Measurements from ENCODE around the gene RPP38. TPM values are rescaled to one million over a fixed set of nuclear protein-coding genes. Genes with fewer than 3 reads are reported as not detected.

The RPP38 gene
- total RNA-seq (2012; rRNA removed), result 15.1 and 16.7 TPM in 2 replicates

- Histone ChIP-seq H3K4me2 (ENCODE audit: low read length) (peak within 1 kb of the TSS; percentile 92), H3K4me1 (ENCODE audit: control insufficient read depth, insufficient read depth, low read length) (peaks cover 16% of the 10 kb centered on the region), H3K9me3 (replicated peaks; ENCODE audit: low read length) (no peaks in the 10 kb centered on the region), H3K27me3 (ENCODE audit: control insufficient read depth, insufficient read depth, low read length) (no peaks in the 10 kb centered on the region), H3K36me3 (ENCODE audit: insufficient read depth, low read length) (peaks cover 16% of the 10 kb centered on the region), H3K4me3 (ENCODE audit: low read length) (peak within 1 kb of the TSS; percentile 98), H3K9ac (ENCODE audit: low read depth, low read length) (peak within 1 kb of the TSS; percentile 99)
These were observed at the start of gene RPP38 for GRCh38 chr10:15097011-15097812. Gene RPP38, plus strand, starts transcription at chr10:15097355. Its CDS starts 5,960 bp downstream, at chr10:15103315.

GRCh38 chr10:15049533-15049932 lies 47.6 kb upstream of the RPP38 start:
- H3K9ac ChIP-seq (ENCODE audit: low read depth, low read length), result no peak overlapping the region
- no peaks in the 10 kb centered on the region for H3K9me3 ChIP-seq (replicated peaks; ENCODE audit: low read length)
- H3K4me2 ChIP-seq (ENCODE audit: low read length), result no peak overlapping the region
- H3K4me3 ChIP-seq (ENCODE audit: low read length), result no peak overlapping the region
- peaks cover 25% of the 10 kb centered on the region for H3K4me1 ChIP-seq (ENCODE audit: control insufficient read depth, insufficient read depth, low read length)
- H3K36me3 ChIP-seq (ENCODE audit: insufficient read depth, low read length), result no peaks in the 10 kb centered on the region
- no peaks in the 10 kb centered on the region for H3K27me3 ChIP-seq (ENCODE audit: control insufficient read depth, insufficient read depth, low read length)

GRCh38 chr10:15052121-15052520 lies 45.0 kb upstream of the RPP38 start:
- no peaks in the 10 kb centered on the region for H3K36me3 ChIP-seq (ENCODE audit: insufficient read depth, low read length)
- H3K27me3 ChIP-seq (ENCODE audit: control insufficient read depth, insufficient read depth, low read length), result no peaks in the 10 kb centered on the region
- no peak overlapping the region for H3K9ac ChIP-seq (ENCODE audit: low read depth, low read length)
- no peak overlapping the region for H3K4me2 ChIP-seq (ENCODE audit: low read length)
- peaks cover 3% of the 10 kb centered on the region for H3K4me1 ChIP-seq (ENCODE audit: control insufficient read depth, insufficient read depth, low read length)
- no peak overlapping the region for H3K4me3 ChIP-seq (ENCODE audit: low read length)
- no peaks in the 10 kb centered on the region for H3K9me3 ChIP-seq (replicated peaks; ENCODE audit: low read length)

GRCh38 chr10:15053061-15053460 lies 44.1 kb upstream of the RPP38 start:
- Histone ChIP-seq H3K27me3 (ENCODE audit: control insufficient read depth, insufficient read depth, low read length) (no peaks in the 10 kb centered on the region), H3K4me1 (ENCODE audit: control insufficient read depth, insufficient read depth, low read length) (no peaks in the 10 kb centered on the region), H3K9me3 (replicated peaks; ENCODE audit: low read length) (no peaks in the 10 kb centered on the region), H3K9ac (ENCODE audit: low read depth, low read length) (no peak overlapping the region), H3K36me3 (ENCODE audit: insufficient read depth, low read length) (no peaks in the 10 kb centered on the region), H3K4me3 (ENCODE audit: low read length) (no peak overlapping the region), H3K4me2 (ENCODE audit: low read length) (no peak overlapping the region)

- no peak overlapping the region for H3K9ac ChIP-seq (ENCODE audit: low read depth, low read length)
- no peaks in the 10 kb centered on the region for H3K27me3 ChIP-seq (ENCODE audit: control insufficient read depth, insufficient read depth, low read length)
- H3K36me3 ChIP-seq (ENCODE audit: insufficient read depth, low read length), result no peaks in the 10 kb centered on the region
- no peak overlapping the region for H3K4me2 ChIP-seq (ENCODE audit: low read length)
- no peaks in the 10 kb centered on the region for H3K4me1 ChIP-seq (ENCODE audit: control insufficient read depth, insufficient read depth, low read length)
- no peak overlapping the region for H3K4me3 ChIP-seq (ENCODE audit: low read length)
- H3K9me3 ChIP-seq (replicated peaks; ENCODE audit: low read length), result no peaks in the 10 kb centered on the region
These were observed 38.5 kb upstream of the RPP38 start for GRCh38 chr10:15058689-15059088.

- Histone ChIP-seq H3K9me3 (replicated peaks; ENCODE audit: low read length) (no peaks in the 10 kb centered on the region), H3K36me3 (ENCODE audit: insufficient read depth, low read length) (no peaks in the 10 kb centered on the region), H3K27me3 (ENCODE audit: control insufficient read depth, insufficient read depth, low read length) (no peaks in the 10 kb centered on the region), H3K4me3 (ENCODE audit: low read length) (no peak overlapping the region), H3K4me2 (ENCODE audit: low read length) (no peak overlapping the region), H3K4me1 (ENCODE audit: control insufficient read depth, insufficient read depth, low read length) (no peaks in the 10 kb centered on the region), H3K9ac (ENCODE audit: low read depth, low read length) (no peak overlapping the region)
These were observed 37.2 kb upstream of the RPP38 start for GRCh38 chr10:15059914-15060313.

- H3K9me3 ChIP-seq (replicated peaks; ENCODE audit: low read length), result no peaks in the 10 kb centered on the region
These were observed 36.5 kb upstream of the RPP38 start for GRCh38 chr10:15060638-15061037.

GRCh38 chr10:15067154-15067553 lies 30.0 kb upstream of the RPP38 start:
- no peaks in the 10 kb centered on the region for H3K27me3 ChIP-seq (ENCODE audit: control insufficient read depth, insufficient read depth, low read length)
- no peaks in the 10 kb centered on the region for H3K9me3 ChIP-seq (replicated peaks; ENCODE audit: low read length)
- no peak overlapping the region for H3K4me3 ChIP-seq (ENCODE audit: low read length)
- peaks cover 8% of the 10 kb centered on the region for H3K4me1 ChIP-seq (ENCODE audit: control insufficient read depth, insufficient read depth, low read length)
- H3K4me2 ChIP-seq (ENCODE audit: low read length), result no peak overlapping the region
- H3K9ac ChIP-seq (ENCODE audit: low read depth, low read length), result no peak overlapping the region
- H3K36me3 ChIP-seq (ENCODE audit: insufficient read depth, low read length), result no peaks in the 10 kb centered on the region

More at GRCh38 chr10:15060638-15061037, 36.5 kb upstream of the RPP38 start:
- H3K9ac ChIP-seq (ENCODE audit: low read depth, low read length), result no peak overlapping the region
- no peak overlapping the region for H3K4me3 ChIP-seq (ENCODE audit: low read length)
- no peaks in the 10 kb centered on the region for H3K27me3 ChIP-seq (ENCODE audit: control insufficient read depth, insufficient read depth, low read length)
- H3K4me2 ChIP-seq (ENCODE audit: low read length), result no peak overlapping the region
- no peaks in the 10 kb centered on the region for H3K4me1 ChIP-seq (ENCODE audit: control insufficient read depth, insufficient read depth, low read length)
- H3K36me3 ChIP-seq (ENCODE audit: insufficient read depth, low read length), result no peaks in the 10 kb centered on the region

- H3K36me3 ChIP-seq (ENCODE audit: insufficient read depth, low read length), result no peaks in the 10 kb centered on the region
- H3K9me3 ChIP-seq (replicated peaks; ENCODE audit: low read length), result no peaks in the 10 kb centered on the region
- peaks cover 8% of the 10 kb centered on the region for H3K4me1 ChIP-seq (ENCODE audit: control insufficient read depth, insufficient read depth, low read length)
- peak overlapping the region; percentile 41 for H3K4me2 ChIP-seq (ENCODE audit: low read length)
- no peak overlapping the region for H3K9ac ChIP-seq (ENCODE audit: low read depth, low read length)
- no peak overlapping the region for H3K4me3 ChIP-seq (ENCODE audit: low read length)
- no peaks in the 10 kb centered on the region for H3K27me3 ChIP-seq (ENCODE audit: control insufficient read depth, insufficient read depth, low read length)
These were observed 28.4 kb upstream of the RPP38 start for GRCh38 chr10:15068802-15069201.

- no peak overlapping the region for H3K4me3 ChIP-seq (ENCODE audit: low read length)
- H3K36me3 ChIP-seq (ENCODE audit: insufficient read depth, low read length), result no peaks in the 10 kb centered on the region
- H3K9me3 ChIP-seq (replicated peaks; ENCODE audit: low read length), result no peaks in the 10 kb centered on the region
- no peak overlapping the region for H3K9ac ChIP-seq (ENCODE audit: low read depth, low read length)
- H3K27me3 ChIP-seq (ENCODE audit: control insufficient read depth, insufficient read depth, low read length), result no peaks in the 10 kb centered on the region
- H3K4me1 ChIP-seq (ENCODE audit: control insufficient read depth, insufficient read depth, low read length), result peaks cover 8% of the 10 kb centered on the region
- H3K4me2 ChIP-seq (ENCODE audit: low read length), result peak overlapping the region; percentile 41
These were observed 27.9 kb upstream of the RPP38 start for GRCh38 chr10:15069230-15069629.

GRCh38 chr10:15072358-15072757 lies 24.8 kb upstream of the RPP38 start:
- H3K36me3 ChIP-seq (ENCODE audit: insufficient read depth, low read length), result no peaks in the 10 kb centered on the region
- H3K27me3 ChIP-seq (ENCODE audit: control insufficient read depth, insufficient read depth, low read length), result no peaks in the 10 kb centered on the region
- peaks cover 8% of the 10 kb centered on the region for H3K4me1 ChIP-seq (ENCODE audit: control insufficient read depth, insufficient read depth, low read length)
- H3K4me2 ChIP-seq (ENCODE audit: low read length), result no peak overlapping the region
- no peak overlapping the region for H3K9ac ChIP-seq (ENCODE audit: low read depth, low read length)
- H3K9me3 ChIP-seq (replicated peaks; ENCODE audit: low read length), result no peaks in the 10 kb centered on the region
- H3K4me3 ChIP-seq (ENCODE audit: low read length), result no peak overlapping the region

- no peaks in the 10 kb centered on the region for H3K9me3 ChIP-seq (replicated peaks; ENCODE audit: low read length)
- H3K36me3 ChIP-seq (ENCODE audit: insufficient read depth, low read length), result no peaks in the 10 kb centered on the region
- no peak overlapping the region for H3K4me3 ChIP-seq (ENCODE audit: low read length)
- no peak overlapping the region for H3K9ac ChIP-seq (ENCODE audit: low read depth, low read length)
- H3K4me2 ChIP-seq (ENCODE audit: low read length), result no peak overlapping the region
- no peaks in the 10 kb centered on the region for H3K27me3 ChIP-seq (ENCODE audit: control insufficient read depth, insufficient read depth, low read length)
- no peaks in the 10 kb centered on the region for H3K4me1 ChIP-seq (ENCODE audit: control insufficient read depth, insufficient read depth, low read length)
These were observed 21.7 kb upstream of the RPP38 start for GRCh38 chr10:15075421-15075820.

All from skeletal muscle satellite cell (primary cell).